Measurements from ENCODE around the gene ZFAND3. TPM values are rescaled to one million over a fixed set of nuclear protein-coding genes. Genes with fewer than 3 reads are reported as not detected.

ZFAND3 gene
- total and polyA plus RNA-seq, 2 experiments from 2014 or later: 16.9 to 28.2 TPM

- no peak for TF ChIP-seq ZNF462 (CRISPR knock-in tag; IDR thresholded peaks at IDR 0.05)
Observed at GRCh38 chr6:38177882-38178583, 358.5 kb downstream of the ZFAND3 start (continued).

GRCh38 chr6:38178584-38178886, 359.0 kb downstream of the ZFAND3 start:
- H3K27me3 Mint-ChIP-seq (ENCODE audit: insufficient read depth, low read depth, poor library complexity): peaks cover 21% of the 10 kb centered on the region
- H3K36me3 Mint-ChIP-seq (ENCODE audit: low read depth): no peaks in the 10 kb centered on the region
- H3K9me3 Mint-ChIP-seq: no peaks in the 10 kb centered on the region
- no peak overlapping the region for H3K4me3 Mint-ChIP-seq
- H3K4me1 Mint-ChIP-seq: peaks cover 25% of the 10 kb centered on the region
- Histone ChIP-seq H3K9me2 (ENCODE audit: insufficient read depth) (no peaks in the 10 kb centered on the region), H3F3A (replicated peaks; ENCODE audit: low read depth) (no peaks in the 10 kb centered on the region), H3K4me1 (ENCODE audit: insufficient read depth) (no peaks in the 10 kb centered on the region), H3K4me3 (no peak overlapping the region), H3K36me3 (ENCODE audit: insufficient read depth) (no peaks in the 10 kb centered on the region), H3K4me2 (no peak overlapping the region), H3K27me3 (ENCODE audit: insufficient read depth) (no peaks in the 10 kb centered on the region), H2AFZ (no peak overlapping the region), H3K79me2 (replicated peaks; ENCODE audit: insufficient read depth) (no peaks in the 10 kb centered on the region), H3K27ac (ENCODE audit: low read depth) (no peak overlapping the region), H4K20me1 (replicated peaks; ENCODE audit: insufficient read depth) (no peaks in the 10 kb centered on the region)
- no peak for ATAC-seq
- DNase-seq (ENCODE audit: low spot score): no peak
- H3K27ac Mint-ChIP-seq: no peak overlapping the region
- TF ChIP-seq JUNB (IDR thresholded peaks at IDR 0.05; ENCODE audit: unreplicated experiment) (no peak), ZNF462 (CRISPR knock-in tag; IDR thresholded peaks at IDR 0.05) (no peak), ZNF114 (CRISPR knock-in tag; IDR thresholded peaks at IDR 0.05) (no peak), CREB1 (CRISPR knock-in tag; IDR thresholded peaks at IDR 0.05; ENCODE audit: low read depth) (no peak), REST (IDR thresholded peaks at IDR 0.05; ENCODE audit: unreplicated experiment) (no peak)

All from GM23338 (cell line).